Naive B cell (primary cell): ENCODE measurements around the gene ZNF75A. TPM values are rescaled to one million over a fixed set of nuclear protein-coding genes. Genes with fewer than 3 reads are reported as not detected.
"Not testable (repeated sequence)": the region's sequence is repeated elsewhere in the genome, so short reads cannot be mapped to it uniquely, and the experiment has no call there.

Source experiments
- ATAC-seq, 2 donors: fragments of 150-1000 bp; cut with Tn5 transposase; 2 replicates each; pipeline ENCODE4 v1.10.0; 2021; ENCODE audit warnings: low read depth in 2 of 2, mild to moderate bottlenecking in 2 of 2, moderate library complexity in 2 of 2
- DNase-seq: peaks from one replicate; pipeline ENCODE4 v3.0.0; 2022
- H3K27ac Mint-ChIP-seq, 6 donors: one replicate each; pipeline ENCODE4 v1.8.0; 2020 to 2022; ENCODE audit warnings: mild to moderate bottlenecking in 6 of 6, mixed read lengths in 6 of 6, moderate library complexity in 5 of 6, inconsistent platforms in 2 of 6
- H3K27me3 Mint-ChIP-seq, 3 donors: one replicate each; pipeline ENCODE4 v1.8.0; 2021 to 2022; ENCODE audit warnings: mixed read lengths in 3 of 3, mild to moderate bottlenecking in 1 of 3
- H3K36me3 Mint-ChIP-seq, 2 donors: one replicate each; pipeline ENCODE4 v1.8.0; 2020 to 2022; ENCODE audit warnings: mixed read lengths in 2 of 2, inconsistent platforms in 1 of 2, mild to moderate bottlenecking in 1 of 2
- H3K4me1 Mint-ChIP-seq, 3 donors: one replicate each; pipeline ENCODE4 v1.8.0; 2020 to 2022; ENCODE audit warnings: mixed read lengths in 3 of 3, inconsistent platforms in 1 of 3, mild to moderate bottlenecking in 1 of 3, moderate library complexity in 1 of 3
- H3K4me3 Mint-ChIP-seq, 8 donors: one replicate each; pipeline ENCODE4 v1.8.0; 2020 to 2022; ENCODE audit warnings: mild to moderate bottlenecking in 8 of 8, mixed read lengths in 8 of 8, moderate library complexity in 8 of 8, inconsistent platforms in 2 of 8
- H3K9me3 Mint-ChIP-seq, 7 donors: one replicate each; pipeline ENCODE4 v1.8.0; 2020 to 2022; ENCODE audit warnings: mixed read lengths in 7 of 7, mild to moderate bottlenecking in 5 of 7, inconsistent platforms in 2 of 7, moderate library complexity in 1 of 7
- polyA plus RNA-seq, 6 donors: library from polyadenylated mRNA; unstranded; fragments of 300-500 nt; fragmentation: Illumina TruSeq; gene quantifications; one replicate each; pipeline ENCODE4 v1.2.3, GENCODE V29; 2021; ENCODE audit warnings: low read depth in 6 of 6

The ZNF75A gene
- 10 to 100 TPM; 22.4 to 59.6 (median 30.6) TPM for polyA plus RNA-seq

DNA sequence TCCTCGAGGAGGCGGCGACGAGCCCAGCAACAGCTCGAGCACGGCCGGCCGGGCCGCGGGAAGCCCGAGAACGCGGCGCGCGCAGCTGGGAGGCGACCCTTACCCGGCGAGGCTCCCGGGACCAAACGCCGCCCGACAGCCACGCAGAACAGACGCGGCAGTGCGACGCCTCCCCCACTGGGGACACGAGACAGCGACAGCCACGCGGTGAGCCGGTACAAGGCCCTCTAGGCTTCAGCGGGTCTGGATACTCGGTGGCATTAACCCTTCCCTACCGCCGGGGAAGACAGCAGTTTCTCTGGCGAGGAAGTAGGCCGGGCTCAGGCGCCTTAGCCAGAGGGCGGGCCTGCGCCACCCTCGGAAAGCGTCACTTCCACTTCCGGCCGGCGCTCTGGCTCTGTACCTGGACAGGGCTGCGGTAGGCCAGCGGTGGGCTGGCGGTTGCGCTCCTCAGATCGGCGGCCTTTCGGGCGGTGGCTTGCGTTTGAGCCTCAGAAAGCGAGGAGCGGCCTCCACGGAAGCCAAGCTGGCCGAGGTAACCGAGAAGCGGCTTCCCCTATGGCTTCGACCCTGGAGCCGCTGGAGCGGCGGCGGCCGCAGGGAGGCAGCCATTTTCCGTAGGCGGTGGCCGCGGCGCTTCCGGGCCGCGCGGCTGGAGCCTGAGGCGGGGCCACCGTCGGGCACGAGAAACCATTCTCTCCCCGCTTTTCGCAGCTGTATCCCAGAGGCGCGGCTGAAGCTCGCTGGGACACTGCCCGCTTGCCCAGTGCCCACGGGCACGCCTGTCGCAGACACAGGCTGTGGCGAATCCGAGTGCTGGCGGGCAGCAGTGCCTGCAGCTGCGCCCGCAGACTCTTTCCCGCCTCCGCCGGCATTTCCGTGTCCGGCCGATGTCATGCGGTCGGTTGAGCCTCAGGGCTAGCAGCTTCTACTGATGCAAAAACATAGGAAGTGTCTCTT, at the start of gene ZNF75A, which contains the start of gene TIGD7:
ZNF75A (plus strand) TSS at position 389 of the 960 bp plus-strand sequence. CDS start 2,932 bp downstream, outside the sequence.
TIGD7 (minus strand) TSS at position 322 of the 960 bp plus-strand sequence. CDS start 4,816 bp downstream, outside the sequence.
- H3K36me3 Mint-ChIP-seq = peaks cover 15 to 19% of the 10 kb centered on the region in 2 donors
- DNase-seq (peak; percentile 85), ATAC-seq (peak; percentile 88 to 91)
- H3K27ac Mint-ChIP-seq = peak within 1 kb of the TSS; percentile 74 to 94 (median 89)
- H3K4me3 Mint-ChIP-seq = peak within 1 kb of the TSS; percentile 78 to 93 (median 88)
- H3K4me1 Mint-ChIP-seq = peaks cover 7 to 34% (median 17%) of the 10 kb centered on the region in 3 donors
- H3K9me3 Mint-ChIP-seq = peaks cover 0 to 19% (median 10%) of the 10 kb centered on the region in 7 donors
- no peaks in the 10 kb centered on the region for H3K27me3 Mint-ChIP-seq

DNA sequence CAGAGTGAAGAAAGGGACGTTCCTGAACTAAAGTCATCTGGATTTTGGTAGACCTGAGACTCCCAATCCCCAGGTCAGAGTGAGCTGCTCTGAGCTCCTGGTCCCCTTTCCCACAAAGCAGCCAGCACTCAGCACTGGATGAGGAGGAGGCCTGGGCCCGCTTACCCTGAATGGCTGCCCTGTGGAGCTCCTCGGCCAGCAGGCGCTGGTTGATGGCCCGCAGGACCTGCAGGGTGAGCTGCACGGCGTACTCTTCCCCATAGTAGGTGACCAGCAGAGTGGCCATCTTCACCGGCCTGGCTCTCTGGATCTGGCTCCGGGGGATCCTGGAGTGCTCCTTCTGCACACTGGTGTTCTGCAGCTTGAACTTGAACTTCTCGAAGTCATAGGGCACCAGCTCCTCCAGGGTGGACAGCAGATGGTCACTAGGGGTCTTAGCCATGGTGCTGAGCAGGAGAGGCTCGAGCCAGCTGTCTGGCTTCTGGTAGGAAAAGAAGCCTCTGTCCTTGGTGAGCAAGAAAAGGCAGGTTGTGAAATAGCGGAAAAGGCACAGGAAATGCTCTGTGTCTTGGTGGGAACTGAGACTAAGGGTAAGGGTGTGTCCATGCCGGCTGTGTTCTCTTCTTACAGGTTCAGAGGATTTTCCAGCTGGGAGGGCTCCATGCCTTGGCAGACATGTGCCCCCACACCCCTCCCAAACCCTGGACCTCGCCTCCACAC, 49.0 kb upstream of the ZNF75A start, which contains the start of gene MEFV:
MEFV (minus strand) TSS at position 488 of the 720 bp plus-strand sequence; CDS start at position 442, 46 bp downstream.
- H3K27ac Mint-ChIP-seq = no peak within 1 kb of the TSS
- no peak within 1 kb of the TSS for H3K4me3 Mint-ChIP-seq
- H3K36me3 Mint-ChIP-seq = no peaks in the 10 kb centered on the region
- ATAC-seq (no peak), DNase-seq (no peak)
- H3K4me1 Mint-ChIP-seq = no peaks in the 10 kb centered on the region
- H3K27me3 Mint-ChIP-seq = peaks cover 7 to 39% (median 14%) of the 10 kb centered on the region in 3 donors
- no peaks in the 10 kb centered on the region for H3K9me3 Mint-ChIP-seq

DNA sequence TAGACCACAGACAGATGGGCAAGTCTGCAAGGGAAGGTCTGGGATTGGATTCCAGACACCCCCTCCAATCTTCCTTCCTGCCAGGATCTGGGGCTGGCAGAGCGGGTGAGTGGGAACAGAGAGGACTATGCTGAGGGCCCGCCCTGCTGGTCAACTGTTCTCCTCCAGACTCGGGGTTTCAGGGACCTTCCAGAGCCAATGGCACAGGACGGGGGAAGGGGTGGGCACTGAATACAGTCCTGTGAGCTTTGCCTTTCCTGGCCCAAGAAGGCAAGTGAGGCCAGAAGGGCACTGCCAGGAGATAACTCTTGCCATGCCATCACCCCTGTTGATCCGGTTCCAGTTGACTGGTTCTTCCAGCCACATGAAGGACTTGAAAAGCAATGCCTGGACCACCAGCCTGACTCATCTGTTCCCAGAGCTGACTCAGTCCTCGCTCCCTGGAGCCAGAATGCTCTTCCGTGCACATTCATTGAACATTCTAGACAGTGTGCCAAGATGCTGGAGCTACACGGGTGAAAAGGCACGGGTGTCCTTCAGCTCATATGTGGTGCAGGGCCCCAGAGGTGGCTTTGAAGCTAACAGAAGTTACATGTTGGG, 48.3 kb upstream of the ZNF75A start:
- Mint-ChIP-seq H3K36me3 (no peaks in the 10 kb centered on the region), H3K9me3 (no peaks in the 10 kb centered on the region), H3K27me3 (peaks cover 7 to 39% (median 8%) of the 10 kb centered on the region in 3 donors), H3K4me3 (no peak overlapping the region), H3K4me1 (peaks cover 0 to 4% (median under 1%) of the 10 kb centered on the region in 3 donors), H3K27ac (no peak overlapping the region)
- no peak for ATAC-seq
- DNase-seq = no peak

DNA sequence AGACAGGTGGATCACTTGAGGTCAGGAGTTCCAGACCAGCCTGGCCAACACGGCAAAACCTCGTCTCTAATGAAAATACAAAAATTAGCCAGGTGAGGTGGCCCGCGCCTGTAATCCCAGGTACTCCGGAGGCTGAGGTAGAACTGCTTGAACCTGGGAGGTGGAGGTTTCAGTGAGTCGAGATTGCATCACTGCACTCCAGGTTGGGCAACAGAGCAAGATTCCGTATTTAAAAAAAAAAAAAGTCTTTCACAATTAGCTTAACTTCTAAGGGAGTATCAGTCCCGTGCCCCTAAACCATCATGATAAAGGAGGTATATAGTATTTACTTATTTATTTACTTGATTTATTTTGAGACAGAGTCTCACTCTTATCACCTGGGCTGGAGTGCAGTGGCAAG, 45.5 kb upstream of the ZNF75A start:
- H3K4me3 Mint-ChIP-seq = no peak overlapping the region
- H3K27ac Mint-ChIP-seq = no peak overlapping the region
- peaks cover 0 to 6% (median 0%) of the 10 kb centered on the region in 7 donors for H3K9me3 Mint-ChIP-seq
- ATAC-seq (no peak), DNase-seq (no peak)
- no peaks in the 10 kb centered on the region for H3K36me3 Mint-ChIP-seq
- peaks cover 12 to 26% (median 15%) of the 10 kb centered on the region in 3 donors for H3K4me1 Mint-ChIP-seq
- H3K27me3 Mint-ChIP-seq = peaks cover 7 to 29% (median 8%) of the 10 kb centered on the region in 3 donors

DNA sequence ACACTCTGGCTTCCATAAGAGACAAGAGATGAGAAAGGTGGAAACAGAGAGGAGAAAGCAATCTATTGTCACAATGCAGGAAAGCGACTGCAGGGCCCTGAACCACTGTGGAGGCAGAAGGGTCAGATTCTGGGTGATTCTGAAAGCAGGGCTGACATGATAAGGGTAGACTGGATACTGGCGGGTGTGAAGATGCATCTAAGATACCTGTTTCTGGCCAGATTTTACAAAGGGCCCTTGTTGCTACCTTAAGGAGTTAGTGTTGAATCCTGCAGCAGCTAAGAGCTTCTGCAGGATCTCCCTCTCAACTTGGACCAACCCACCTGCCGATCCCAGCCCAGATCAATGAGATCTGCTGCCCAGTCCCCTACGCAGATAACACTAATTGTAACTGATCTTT, 42.8 kb upstream of the ZNF75A start:
- H3K4me1 Mint-ChIP-seq = peaks cover 13 to 37% (median 15%) of the 10 kb centered on the region in 3 donors
- DNase-seq (no peak), ATAC-seq (no peak)
- H3K9me3 Mint-ChIP-seq = peaks cover 0 to 7% (median 0%) of the 10 kb centered on the region in 7 donors
- H3K4me3 Mint-ChIP-seq = peak overlapping the region in 7 of 8 donors; percentile 68 to 94 (median 88)
- H3K27me3 Mint-ChIP-seq = peaks cover 3 to 8% (median 7%) of the 10 kb centered on the region in 3 donors
- H3K36me3 Mint-ChIP-seq = no peaks in the 10 kb centered on the region
- H3K27ac Mint-ChIP-seq = peak overlapping the region; percentile 65 to 97 (median 82)

DNA sequence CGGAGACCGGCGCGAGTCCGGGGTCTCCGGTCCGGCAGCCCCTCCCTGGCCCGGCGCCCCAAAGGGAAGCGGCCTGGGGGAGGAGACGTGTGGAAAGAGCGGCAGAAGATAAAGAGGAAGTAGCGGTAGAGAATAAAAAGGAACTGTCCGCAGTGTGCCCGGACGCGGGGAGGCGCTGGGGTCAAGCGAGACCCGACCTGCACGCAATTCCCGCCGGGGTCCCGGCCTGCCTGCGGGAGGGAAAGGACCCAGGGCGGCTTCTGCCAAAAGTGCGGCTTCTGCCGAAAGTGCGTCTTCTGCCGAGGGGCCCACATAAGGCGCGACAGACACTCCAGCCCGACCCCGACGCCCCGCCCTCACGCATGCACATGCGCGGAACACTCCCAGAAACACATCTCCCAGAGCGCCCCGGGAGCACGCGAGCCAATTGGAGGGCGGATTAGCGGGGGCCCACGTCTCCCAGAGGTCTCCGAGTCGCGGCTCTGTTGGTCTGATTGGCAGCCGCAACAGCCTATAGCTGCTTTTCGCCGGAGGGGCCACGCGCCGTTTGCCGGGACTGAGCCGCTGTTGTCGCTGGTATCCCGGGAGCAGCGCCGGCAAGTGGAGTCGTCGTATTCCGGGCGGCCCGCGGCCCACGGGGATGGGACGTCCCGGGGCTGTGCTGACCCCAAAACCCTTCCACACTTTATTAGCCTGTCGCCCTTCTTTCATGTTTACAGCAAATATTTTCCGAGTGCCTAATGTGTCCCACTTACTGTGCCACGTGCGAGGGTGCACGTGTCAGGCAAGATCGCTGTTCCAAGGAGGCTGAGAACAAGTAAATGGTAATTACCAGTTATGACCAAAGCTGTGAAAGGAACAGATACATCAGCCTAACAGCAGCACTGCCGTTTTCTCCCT, 40.9 kb upstream of the ZNF75A start:
- no peaks in the 10 kb centered on the region for H3K36me3 Mint-ChIP-seq

DNA sequence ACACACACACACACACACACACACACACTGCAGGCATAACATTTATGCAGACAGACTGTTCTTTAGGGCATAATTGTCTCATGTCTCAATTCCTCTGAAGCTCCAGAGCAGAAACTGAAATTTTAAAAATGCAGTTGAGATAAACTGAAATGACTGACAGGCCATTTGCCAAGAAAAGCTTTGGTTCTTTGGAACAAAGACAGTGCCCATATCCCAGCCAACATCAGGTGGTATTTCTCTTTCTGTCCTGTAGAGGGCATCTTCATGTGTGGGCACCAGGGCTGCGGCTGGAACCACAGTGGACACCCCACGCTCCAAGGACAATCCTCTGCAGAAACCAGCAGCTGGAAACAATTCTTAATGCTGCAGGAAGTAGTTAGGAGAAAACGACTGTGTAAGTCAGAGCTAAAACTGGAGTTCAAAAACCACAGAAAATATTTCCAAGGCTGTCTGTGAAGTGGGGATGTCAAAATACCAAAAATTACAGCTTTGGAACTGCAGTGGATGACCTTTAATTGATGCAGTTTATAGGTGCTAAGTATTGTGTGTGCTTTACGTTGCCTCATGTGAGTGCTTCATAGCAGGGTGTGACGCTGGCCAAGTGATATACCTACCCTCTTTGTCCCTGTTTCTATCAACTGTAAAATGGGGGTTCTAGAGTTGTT, 38.3 kb upstream of the ZNF75A start:
- ATAC-seq (no peak), DNase-seq (no peak)
- Mint-ChIP-seq H3K27me3 (no peaks in the 10 kb centered on the region), H3K9me3 (peaks cover 0 to 7% (median 0%) of the 10 kb centered on the region in 7 donors), H3K4me1 (peaks cover 13 to 37% (median 15%) of the 10 kb centered on the region in 3 donors), H3K36me3 (no peaks in the 10 kb centered on the region), H3K4me3 (peak overlapping the region in 3 of 8 donors; percentile 20 to 66 (median 66)), H3K27ac (peak overlapping the region in 2 of 6 donors; percentile 37 to 58)

More for the DNA sequence above, 40.9 kb upstream of the ZNF75A start:
- peak; percentile 80 for ATAC-seq
- Mint-ChIP-seq H3K4me3 (peak overlapping the region; percentile 78 to 98 (median 94)), H3K27ac (peak overlapping the region; percentile 89 to 97 (median 96)), H3K9me3 (peaks cover 0 to 7% (median 0%) of the 10 kb centered on the region in 7 donors), H3K27me3 (no peaks in the 10 kb centered on the region), H3K4me1 (peaks cover 13 to 41% (median 15%) of the 10 kb centered on the region in 3 donors)
- peak; percentile 94 for DNase-seq

DNA sequence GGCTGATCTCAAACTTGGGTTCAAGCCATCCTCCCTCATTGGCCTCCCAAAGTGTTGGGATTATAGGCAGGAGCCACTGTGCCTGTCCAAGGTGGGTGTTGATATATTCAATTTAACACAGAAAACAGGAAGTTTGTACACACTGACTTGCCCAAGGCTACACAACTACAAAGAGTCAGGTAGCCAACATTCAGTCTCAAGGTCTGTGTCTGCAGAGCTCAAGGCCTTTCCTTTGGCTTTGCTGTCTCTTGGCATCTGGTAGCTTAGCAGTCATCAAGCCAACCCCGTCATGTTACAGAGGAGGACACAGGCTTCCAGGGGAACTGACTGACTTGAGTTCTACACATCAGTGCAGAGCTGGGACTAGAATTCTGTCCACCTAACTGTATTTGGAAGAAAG, 37.0 kb upstream of the ZNF75A start:
- peak overlapping the region in 3 of 8 donors; percentile 28 to 58 (median 47) for H3K4me3 Mint-ChIP-seq
- no peak overlapping the region for H3K27ac Mint-ChIP-seq
- H3K36me3 Mint-ChIP-seq = no peaks in the 10 kb centered on the region
- ATAC-seq (no peak), DNase-seq (no peak)
- H3K27me3 Mint-ChIP-seq = no peaks in the 10 kb centered on the region
- peaks cover 5 to 26% (median 8%) of the 10 kb centered on the region in 3 donors for H3K4me1 Mint-ChIP-seq
- peaks cover 0 to 7% (median 0%) of the 10 kb centered on the region in 7 donors for H3K9me3 Mint-ChIP-seq

DNA sequence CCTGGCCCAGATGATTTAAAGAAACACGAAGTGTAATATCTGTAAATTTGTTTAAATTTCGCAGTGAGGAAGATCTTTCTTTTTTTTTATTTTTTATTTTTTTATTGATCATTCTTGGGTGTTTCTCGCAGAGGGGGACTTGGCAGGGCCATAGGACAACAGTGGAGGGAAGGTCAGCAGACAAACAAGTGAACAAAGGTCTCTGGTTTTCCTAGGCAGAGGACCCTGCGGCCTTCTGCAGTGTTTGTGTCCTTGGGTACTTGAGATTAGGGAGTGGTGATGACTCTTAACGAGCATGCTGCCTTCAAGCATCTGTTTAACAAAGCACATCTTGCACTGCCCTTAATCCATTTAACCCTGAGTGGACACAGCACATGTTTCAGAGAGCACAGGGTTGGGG, 34.6 kb upstream of the ZNF75A start:
- ATAC-seq, H3K9me3 Mint-ChIP-seq, DNase-seq, H3K36me3 Mint-ChIP-seq, H3K27me3 Mint-ChIP-seq, H3K27ac Mint-ChIP-seq, H3K4me3 Mint-ChIP-seq: not testable (repeated sequence)
- peaks cover 0 to 11% (median 3%) of the 10 kb centered on the region in 3 donors for H3K4me1 Mint-ChIP-seq

DNA sequence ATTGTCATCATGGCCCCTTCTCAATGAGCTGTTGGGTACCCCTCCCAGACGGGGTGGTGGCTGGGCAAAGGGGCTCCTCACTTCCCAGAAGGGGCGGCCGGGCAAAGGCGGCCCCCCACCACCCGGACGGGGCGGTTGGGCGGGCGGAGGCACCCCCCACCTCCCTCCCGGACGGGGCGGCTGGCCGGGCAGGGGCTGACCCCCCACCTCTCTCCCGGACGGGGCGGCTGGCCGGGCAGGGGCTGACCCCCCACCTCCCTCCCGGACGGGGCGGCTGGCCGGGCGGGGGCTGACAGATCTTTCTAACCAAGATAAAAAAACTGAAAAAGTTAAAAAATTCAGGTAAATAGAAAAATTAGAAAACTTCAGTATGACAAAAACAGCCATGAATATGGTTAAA, 34.0 kb upstream of the ZNF75A start:
- H3K27ac Mint-ChIP-seq, H3K36me3 Mint-ChIP-seq, H3K9me3 Mint-ChIP-seq: not testable (repeated sequence)

DNA sequence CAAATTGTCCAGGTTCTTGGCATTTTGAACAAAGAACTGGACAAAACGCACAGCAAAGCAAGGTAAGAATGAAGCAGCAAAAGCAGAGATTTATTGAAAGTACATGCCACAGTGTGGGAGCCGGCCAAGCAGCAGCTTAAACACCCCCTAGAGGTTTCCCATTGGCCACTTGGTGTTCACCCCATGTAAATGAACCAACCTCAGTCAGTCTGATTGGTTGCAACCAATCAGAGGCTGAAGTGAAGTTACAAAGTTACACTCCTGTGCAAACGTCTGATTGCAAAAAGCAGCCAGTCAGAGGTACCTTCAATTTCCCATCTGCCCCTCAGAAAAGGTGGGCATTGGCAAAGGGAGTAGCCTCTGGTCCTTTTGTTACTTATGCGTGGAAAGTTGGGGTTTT, 30.8 kb upstream of the ZNF75A start:
- H3K27me3 Mint-ChIP-seq = no peaks in the 10 kb centered on the region
- peaks cover 0 to 2% (median 0%) of the 10 kb centered on the region in 7 donors for H3K9me3 Mint-ChIP-seq
- H3K27ac Mint-ChIP-seq = no peak overlapping the region
- H3K4me1 Mint-ChIP-seq = peaks cover 0 to 3% (median 0%) of the 10 kb centered on the region in 3 donors
- no peak for DNase-seq
- H3K4me3 Mint-ChIP-seq = no peak overlapping the region
- no peak for ATAC-seq
- H3K36me3 Mint-ChIP-seq = no peaks in the 10 kb centered on the region

More for the DNA sequence above, 34.0 kb upstream of the ZNF75A start:
- not testable (repeated sequence) for H3K27me3 Mint-ChIP-seq, DNase-seq, ATAC-seq, H3K4me3 Mint-ChIP-seq
- H3K4me1 Mint-ChIP-seq = peaks cover 0 to 11% (median 3%) of the 10 kb centered on the region in 3 donors
